NT2/D1 (cell line): ENCODE results near the gene SFN.

Source experiments
- DNase-seq: peaks from one replicate; pipeline ENCODE4 v3.0.0-alpha.2; 2011; ENCODE audit warnings: low read depth, low spot score
- H3K27me3 ChIP-seq: 2 replicates; pipeline ENCODE4 v1.6.0; 2011; ENCODE audit warnings: mild to moderate bottlenecking; ENCODE audit not compliant: insufficient read length, insufficient read depth
- H3K36me3 ChIP-seq: 2 replicates; pipeline ENCODE4 v1.6.1; 2011; ENCODE audit warnings: mild to moderate bottlenecking, low read length, mixed read lengths; ENCODE audit not compliant: insufficient read depth, insufficient read length
- H3K4me1 ChIP-seq: 2 replicates; pipeline ENCODE4 v1.5.1; 2011; ENCODE audit not compliant: insufficient read depth, insufficient read length
- H3K4me3 ChIP-seq: 2 replicates; pipeline ENCODE4 v1.5.1; 2011; ENCODE audit warnings: low read depth; ENCODE audit not compliant: insufficient read length
- H3K9ac ChIP-seq: 2 replicates; pipeline ENCODE4 v1.6.0; 2011; ENCODE audit warnings: low read depth; ENCODE audit not compliant: insufficient read length
- H3K9me3 ChIP-seq: 2 replicates; pipeline ENCODE4 v1.5.1; 2011; ENCODE audit warnings: mild to moderate bottlenecking, low read length; ENCODE audit not compliant: insufficient read depth
- SUZ12 ChIP-seq: IDR thresholded peaks from 2 replicates; pipeline ENCODE4 v1.6.1; 2011; ENCODE audit not compliant: insufficient read length, insufficient read depth; ENCODE audit errors: extremely low read depth
- YY1 ChIP-seq: IDR thresholded peaks from 2 replicates; pipeline ENCODE4 v1.6.1; 2011; ENCODE audit not compliant: insufficient read length, insufficient read depth
- ZNF274 ChIP-seq: IDR thresholded peaks from 2 replicates; pipeline ENCODE4 v1.6.1; 2011; ENCODE audit warnings: mild to moderate bottlenecking, low read depth, low read length

SFN gene

DNA sequence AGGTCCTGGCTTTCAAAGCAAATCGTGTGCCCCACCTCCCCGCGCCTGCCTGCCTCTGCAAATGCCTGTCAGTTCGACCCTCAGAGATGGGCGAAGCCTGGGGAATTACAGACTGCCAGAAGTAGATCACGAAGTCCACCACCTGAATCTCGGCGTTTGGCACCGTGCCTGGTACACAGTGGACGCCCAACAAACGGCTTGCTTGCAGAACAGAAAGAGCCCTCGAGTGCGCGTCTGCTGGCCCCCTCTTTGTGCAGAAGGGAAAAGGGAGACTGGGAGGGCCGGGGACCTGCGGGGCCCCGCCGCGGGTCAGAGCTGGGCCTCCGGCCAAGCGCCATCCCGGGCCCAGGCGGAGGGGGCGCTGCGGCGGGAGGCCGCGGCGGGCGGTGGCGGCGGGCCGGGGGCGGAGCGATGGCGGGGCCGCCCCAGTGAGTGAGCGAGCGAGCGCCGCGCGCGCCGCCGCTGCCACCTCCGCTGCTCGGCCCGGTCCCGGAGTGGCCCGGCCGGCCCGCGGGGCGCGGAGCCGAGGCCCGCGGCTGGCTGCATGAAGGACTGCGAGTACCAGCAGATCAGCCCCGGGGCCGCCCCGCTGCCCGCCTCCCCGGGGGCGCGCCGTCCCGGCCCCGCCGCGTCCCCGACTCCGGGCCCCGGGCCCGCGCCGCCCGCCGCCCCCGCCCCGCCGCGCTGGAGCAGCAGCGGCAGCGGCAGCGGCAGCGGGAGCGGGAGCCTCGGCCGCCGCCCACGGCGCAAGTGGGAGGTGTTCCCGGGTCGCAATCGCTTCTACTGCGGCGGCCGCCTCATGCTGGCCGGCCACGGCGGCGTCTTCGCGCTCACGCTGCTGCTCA is 36.5 kb upstream of the SFN start, which contains the start of gene ZDHHC18:
ZDHHC18 (plus strand) TSS at position 428 of the 845 bp plus-strand sequence; CDS start at position 545, 117 bp downstream.
- Histone ChIP-seq H3K9me3 (no peaks in the 10 kb centered on the region), H3K36me3 (peaks cover 23% of the 10 kb centered on the region), H3K27me3 (no peaks in the 10 kb centered on the region), H3K4me3 (peak within 1 kb of the TSS; percentile 60), H3K4me1 (peaks cover 18% of the 10 kb centered on the region), H3K9ac (peak within 1 kb of the TSS; percentile 83)
- TF ChIP-seq SUZ12, result no peak
- no peak for TF ChIP-seq ZNF274
- no peak for TF ChIP-seq YY1
- DNase-seq, result peak; percentile 40

DNA sequence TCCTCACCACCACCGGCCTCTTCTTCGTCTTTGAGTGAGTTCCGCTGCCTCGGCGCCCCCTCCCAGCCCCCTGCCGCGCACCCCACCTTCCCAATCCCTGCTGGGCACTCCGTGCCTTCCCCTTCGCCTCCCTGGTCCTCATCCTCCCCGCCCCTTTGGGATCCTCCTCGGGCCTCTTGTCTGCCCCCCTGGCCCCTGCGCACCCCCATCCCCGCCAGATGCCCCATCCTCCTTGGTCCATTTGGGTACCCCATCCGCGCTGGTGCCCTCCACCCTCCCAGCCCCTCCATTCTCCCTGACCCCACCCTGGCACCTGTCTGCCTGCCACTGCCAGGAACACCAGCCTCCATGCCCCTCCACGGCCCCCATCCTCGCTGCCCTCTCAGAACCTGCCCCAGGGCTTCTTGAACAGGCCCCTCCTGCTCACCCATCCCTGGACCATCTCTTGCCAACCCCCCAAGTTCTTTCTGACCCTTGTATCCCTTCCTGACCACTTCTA is 35.8 kb upstream of the SFN start:
- H3K36me3 ChIP-seq, result peaks cover 30% of the 10 kb centered on the region
- peak overlapping the region; percentile 83 for H3K9ac ChIP-seq
- H3K9me3 ChIP-seq, result no peaks in the 10 kb centered on the region
- H3K4me1 ChIP-seq, result peaks cover 23% of the 10 kb centered on the region
- peak overlapping the region; percentile 60 for H3K4me3 ChIP-seq
- H3K27me3 ChIP-seq, result no peaks in the 10 kb centered on the region
- TF ChIP-seq YY1 (no peak), ZNF274 (no peak), SUZ12 (no peak)
- no peak for DNase-seq

GRCh38 chr1:26827663-26828062 is 35.3 kb upstream of the SFN start:
- H3K27me3 ChIP-seq, result no peaks in the 10 kb centered on the region
- H3K9ac ChIP-seq, result peak overlapping the region; percentile 83
- peaks cover 35% of the 10 kb centered on the region for H3K36me3 ChIP-seq
- no peak for TF ChIP-seq SUZ12
- no peak for TF ChIP-seq ZNF274
- TF ChIP-seq YY1, result no peak
- H3K4me3 ChIP-seq, result peak overlapping the region; percentile 60
- peaks cover 23% of the 10 kb centered on the region for H3K4me1 ChIP-seq
- DNase-seq, result no peak
- no peaks in the 10 kb centered on the region for H3K9me3 ChIP-seq

- TF ChIP-seq YY1 (no peak), ZNF274 (no peak), SUZ12 (no peak)
- Histone ChIP-seq H3K9ac (peak overlapping the region; percentile 47), H3K9me3 (no peaks in the 10 kb centered on the region), H3K36me3 (peaks cover 43% of the 10 kb centered on the region), H3K27me3 (no peaks in the 10 kb centered on the region), H3K4me3 (no peak overlapping the region), H3K4me1 (peaks cover 23% of the 10 kb centered on the region)
- no peak for DNase-seq
Measured at GRCh38 chr1:26828411-26828991, 34.4 kb upstream of the SFN start.

GRCh38 chr1:26829184-26829911 is 33.6 kb upstream of the SFN start:
- H3K27me3 ChIP-seq, result no peaks in the 10 kb centered on the region
- H3K4me1 ChIP-seq, result peaks cover 23% of the 10 kb centered on the region
- no peak overlapping the region for H3K4me3 ChIP-seq
- TF ChIP-seq SUZ12, result no peak
- TF ChIP-seq YY1, result no peak
- no peak for TF ChIP-seq ZNF274
- H3K36me3 ChIP-seq, result peaks cover 52% of the 10 kb centered on the region
- peak overlapping the region; percentile 27 for H3K9ac ChIP-seq
- no peak for DNase-seq
- no peaks in the 10 kb centered on the region for H3K9me3 ChIP-seq

- H3K9ac ChIP-seq, result no peak overlapping the region
- peaks cover 66% of the 10 kb centered on the region for H3K36me3 ChIP-seq
Measured at GRCh38 chr1:26831059-26831458, 31.9 kb upstream of the SFN start.

GRCh38 chr1:26831546-26832248 is 31.3 kb upstream of the SFN start:
- TF ChIP-seq ZNF274 (no peak), SUZ12 (no peak), YY1 (no peak)
- no peak overlapping the region for H3K9ac ChIP-seq
- no peaks in the 10 kb centered on the region for H3K9me3 ChIP-seq
- H3K27me3 ChIP-seq, result no peaks in the 10 kb centered on the region
- peaks cover 23% of the 10 kb centered on the region for H3K4me1 ChIP-seq
- H3K4me3 ChIP-seq, result no peak overlapping the region
- DNase-seq, result no peak
- H3K36me3 ChIP-seq, result peaks cover 69% of the 10 kb centered on the region

More at GRCh38 chr1:26831059-26831458, 31.9 kb upstream of the SFN start:
- no peak for DNase-seq
- no peak overlapping the region for H3K4me3 ChIP-seq
- no peaks in the 10 kb centered on the region for H3K9me3 ChIP-seq
- peaks cover 23% of the 10 kb centered on the region for H3K4me1 ChIP-seq
- no peaks in the 10 kb centered on the region for H3K27me3 ChIP-seq
- TF ChIP-seq ZNF274 (no peak), SUZ12 (no peak), YY1 (no peak)
